ENCODE results near the gene SLC7A6OS.

Gene SLC7A6OS

DNA sequence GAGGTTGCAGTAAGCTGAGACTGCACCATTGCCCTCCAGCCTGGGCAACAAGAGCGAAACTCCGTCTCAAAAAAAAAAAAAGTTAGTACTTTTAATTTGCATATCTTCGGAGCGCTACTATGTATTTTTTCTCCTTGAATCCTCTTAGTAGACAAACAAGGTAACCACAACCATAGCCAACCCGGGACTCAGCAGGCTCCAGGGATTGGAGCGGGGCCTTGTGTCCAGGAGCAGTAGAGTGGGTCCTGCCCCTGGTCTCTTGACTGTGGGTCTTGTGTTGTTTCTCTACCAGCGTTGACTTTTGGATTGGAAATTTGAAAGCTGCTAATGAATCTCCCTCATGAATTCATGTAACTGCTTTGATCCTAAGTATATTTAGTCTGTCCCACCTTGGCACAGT, 32.4 kb upstream of the SLC7A6OS start:
- no peak for DNase-seq

DNA sequence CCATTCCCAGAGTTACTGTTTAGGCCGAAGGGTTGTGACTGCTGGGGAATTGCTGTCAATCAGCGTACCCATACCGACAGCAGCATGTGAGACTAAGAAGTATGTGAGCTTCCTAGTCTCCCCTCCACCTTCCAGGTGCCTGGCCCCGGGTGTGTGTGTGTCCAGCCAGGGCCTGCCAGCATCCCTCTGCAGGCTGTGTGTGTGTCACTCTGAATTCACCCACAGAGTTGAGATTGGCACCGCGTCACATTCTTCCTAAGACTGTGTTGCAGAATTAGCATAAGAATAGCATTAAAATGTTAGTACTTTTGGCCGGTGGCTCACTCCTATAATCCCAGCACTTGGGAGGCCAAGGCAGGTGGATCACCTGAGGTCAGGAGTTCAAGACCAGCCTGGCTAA, 31.9 kb upstream of the SLC7A6OS start:
- DNase-seq: no peak

GRCh38 chr16:68339214-68339613, 28.5 kb upstream of the SLC7A6OS start:
- no peak for DNase-seq

- no peak for DNase-seq
Observed at GRCh38 chr16:68338326-68339119, 27.8 kb upstream of the SLC7A6OS start.

DNA sequence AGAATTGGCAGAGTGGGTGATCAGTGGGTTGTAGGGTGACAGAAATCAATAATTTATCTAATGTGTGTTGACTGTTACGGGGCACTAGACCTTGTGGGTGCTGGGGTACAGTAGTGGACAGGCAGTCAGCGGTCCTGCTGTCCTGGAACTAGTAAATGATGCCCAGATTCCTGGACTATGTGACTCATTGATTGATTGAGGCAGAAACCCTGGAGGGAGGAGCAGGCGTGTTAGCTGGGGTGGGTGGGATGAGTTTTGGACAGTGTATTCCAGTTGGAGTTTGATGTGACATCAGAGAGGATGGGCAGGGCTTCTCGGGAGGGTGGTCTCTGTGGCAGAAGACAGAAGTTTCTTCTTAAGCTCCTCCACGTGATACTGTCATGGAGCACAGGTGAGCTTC, 24.4 kb upstream of the SLC7A6OS start:
- DNase-seq: no peak

DNA sequence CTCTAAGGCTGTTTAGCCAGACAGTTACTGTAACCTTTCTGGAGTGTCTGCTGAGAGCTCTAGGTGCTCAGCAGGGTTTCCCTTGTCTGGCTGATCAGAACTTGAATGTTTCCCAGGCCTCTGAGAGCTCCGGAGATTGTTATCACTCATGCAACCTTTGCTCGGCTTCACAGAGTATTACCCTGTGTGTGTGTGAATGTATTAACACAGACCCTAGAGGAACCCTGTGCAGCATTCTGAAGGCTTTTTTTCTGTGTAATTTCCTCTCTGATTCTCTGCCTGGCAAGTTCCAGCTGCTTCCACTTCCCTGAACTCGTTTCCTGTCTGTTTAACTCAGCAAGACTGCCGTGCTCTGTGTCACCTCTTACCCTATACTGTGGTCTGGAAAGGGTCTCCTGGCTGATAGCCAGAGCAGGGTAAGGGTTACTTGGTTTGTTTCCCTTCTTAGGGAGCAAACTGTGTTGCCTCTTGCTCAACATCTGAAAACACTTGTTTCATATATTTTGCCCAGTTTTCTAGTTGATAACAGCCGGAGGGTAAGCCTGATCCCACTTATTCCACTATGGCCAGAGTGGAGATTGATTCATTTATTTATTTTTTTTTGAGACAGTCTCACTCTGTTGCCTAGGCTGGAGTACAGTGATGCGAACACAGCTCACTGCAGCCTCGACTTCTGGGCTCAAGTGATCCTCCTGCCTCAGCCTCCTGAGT, 21.8 kb upstream of the SLC7A6OS start:
- no peak for DNase-seq

DNA sequence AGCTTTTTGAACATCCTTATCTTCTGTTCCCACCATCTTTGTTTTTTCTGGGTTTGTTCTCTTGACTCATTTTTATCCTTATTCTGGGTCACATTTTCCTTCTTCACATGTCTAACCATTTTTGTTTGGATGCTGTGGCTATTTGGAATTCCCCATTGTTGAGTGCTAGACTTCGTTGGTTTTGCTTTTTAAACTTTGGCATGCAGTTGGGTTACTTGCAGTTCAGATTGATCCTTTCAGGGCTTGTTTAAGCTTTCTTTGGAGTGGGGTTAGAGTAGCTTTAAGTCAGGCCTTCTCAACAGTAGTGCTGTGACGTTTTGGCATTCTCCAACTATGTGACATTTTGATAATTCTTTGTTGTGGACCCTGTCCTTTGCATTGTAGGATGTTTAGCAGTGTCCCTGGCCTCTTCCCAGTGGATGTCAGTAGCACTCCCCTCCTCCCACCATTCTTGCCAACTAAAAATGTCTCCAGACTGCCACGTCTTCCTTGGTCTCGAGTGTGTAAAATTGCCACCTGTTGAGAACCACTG, 21.2 kb upstream of the SLC7A6OS start:
- DNase-seq: no peak

GRCh38 chr16:68328860-68329390, 18.2 kb upstream of the SLC7A6OS start:
- DNase-seq: no peak

DNA sequence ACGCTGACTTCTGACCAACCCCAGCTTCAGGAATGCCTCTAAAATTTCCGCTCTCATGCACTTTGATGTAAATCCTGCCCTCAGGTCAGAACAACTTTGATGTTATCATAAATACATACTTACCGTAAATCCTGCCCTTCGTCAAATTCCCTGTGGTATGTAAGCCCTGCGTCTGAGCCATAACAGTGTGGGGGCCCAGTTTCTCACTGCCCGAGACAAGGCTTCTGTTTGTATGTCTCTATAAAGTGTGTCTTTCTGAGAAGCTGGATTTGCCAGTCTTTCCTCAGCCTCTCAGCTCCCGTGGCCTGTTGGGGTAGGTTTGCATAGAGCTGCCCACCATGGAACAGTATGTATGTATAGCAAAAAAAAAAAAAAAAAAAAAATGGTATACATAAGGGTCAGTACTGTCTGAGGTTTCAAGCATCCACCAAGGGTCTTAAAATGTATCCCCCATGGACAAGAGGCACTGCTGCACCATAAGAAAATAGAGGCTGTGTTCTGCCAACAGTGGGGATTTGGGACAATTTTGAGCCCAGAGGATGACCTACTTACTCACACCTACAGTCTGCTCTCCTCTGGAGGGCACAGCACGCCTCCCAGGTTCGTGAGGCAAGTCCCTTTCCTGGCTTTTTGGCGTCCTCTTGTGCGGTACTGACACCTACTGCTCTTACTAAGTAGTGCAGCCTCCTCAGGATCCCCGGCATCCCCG, 17.6 kb upstream of the SLC7A6OS start:
- DNase-seq: peak; percentile 91

GRCh38 chr16:68324780-68325357, 14.1 kb upstream of the SLC7A6OS start:
- DNase-seq: no peak

GRCh38 chr16:68324336-68324735, 13.6 kb upstream of the SLC7A6OS start:
- no peak for DNase-seq

GRCh38 chr16:68319185-68319908, 8.6 kb upstream of the SLC7A6OS start:
- peak; percentile 67 for DNase-seq

GRCh38 chr16:68313116-68313515, 2.4 kb upstream of the SLC7A6OS start:
- DNase-seq: no peak

- no peak for DNase-seq
Observed at GRCh38 chr16:68310437-68310773, 341 bp downstream of the SLC7A6OS start.

GRCh38 chr16:68309799-68310198, 947 bp downstream of the SLC7A6OS start:
- DNase-seq: no peak

- DNase-seq: no peak
Observed at GRCh38 chr16:68306633-68307032, 4.1 kb downstream of the SLC7A6OS start.

GRCh38 chr16:68300734-68301459, 9.8 kb downstream of the SLC7A6OS start:
- peak; percentile 9 for DNase-seq

- DNase-seq: no peak
Observed at GRCh38 chr16:68299571-68300453, 10.9 kb downstream of the SLC7A6OS start.

- no peak for DNase-seq
Observed at GRCh38 chr16:68298907-68299561, 11.7 kb downstream of the SLC7A6OS start.

GRCh38 chr16:68298312-68298711, 12.4 kb downstream of the SLC7A6OS start:
- DNase-seq: peak; percentile 14

Measured in activated effector memory CD4-positive, alpha-beta T cell treated with anti-CD3 and anti-CD28 coated beads, Interleukin-2, amount 50 U/mL, for 16 hours (primary cell).